Renal cortex interstitium (tissue), 11 donors: ENCODE data around the gene DHRS4L2. TPM values are rescaled to one million over a fixed set of nuclear protein-coding genes. Genes with fewer than 3 reads are reported as not detected.
"Not testable (repeated sequence)": the region's sequence is repeated elsewhere in the genome, so short reads cannot be mapped to it uniquely, and the experiment has no call there.

Experiments used
- DNase-seq, 11 donors: peaks; one replicate each; pipeline ENCODE4 v3.0.0-alpha.2; 2013; ENCODE audit warnings: low read depth in 9 of 11, low spot score in 4 of 11; ENCODE audit errors: extremely low read depth in 1 of 11
- polyA plus RNA-seq, 3 donors: library from polyadenylated mRNA; unstranded; fragments of 120-200 nt; gene quantifications; one replicate each; pipeline ENCODE4 v1.2.1, GENCODE V29; 2013; ENCODE audit not compliant: insufficient read length in 3 of 3

The DHRS4L2 gene
- polyA plus RNA-seq, 3 donors, result 34.9 to 40.4 (median 35.4) TPM

DNA sequence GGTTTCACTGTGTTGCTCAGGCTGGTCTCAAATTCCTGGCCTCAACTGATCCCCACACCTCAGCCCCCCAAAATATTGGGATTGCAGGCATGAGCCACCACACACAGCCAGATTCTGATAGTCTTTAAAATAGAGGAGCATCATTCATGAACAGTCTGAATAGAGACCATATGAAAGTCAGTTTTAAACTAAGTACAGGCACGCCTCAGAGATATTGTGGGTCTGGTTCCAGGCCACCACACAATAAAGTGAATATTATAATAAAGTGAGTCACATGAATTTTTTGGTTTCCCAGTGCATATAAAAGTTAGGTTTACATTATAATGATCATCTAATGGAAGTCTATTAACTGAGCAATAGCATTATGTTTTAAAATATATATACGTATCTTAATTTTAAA lies 27.0 kb upstream of the DHRS4L2 start:
- not testable (repeated sequence) for DNase-seq

DNA sequence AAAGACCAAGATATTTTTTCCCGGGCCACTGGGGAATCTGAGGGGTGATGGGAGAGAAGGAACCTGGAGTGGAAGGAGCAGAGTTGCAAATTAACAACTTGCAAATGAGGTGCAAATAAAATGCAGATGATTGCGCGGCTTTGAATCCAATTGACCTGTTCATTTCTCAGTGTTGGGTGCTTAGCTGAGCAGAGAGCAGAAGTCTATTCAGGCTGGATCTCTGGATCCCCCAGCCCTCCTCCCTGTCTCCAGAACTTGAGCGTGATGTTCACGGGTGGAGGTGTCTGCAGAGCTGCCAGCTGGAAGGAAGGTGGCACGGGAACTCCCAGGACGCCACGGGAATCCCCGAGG lies 19.6 kb upstream of the DHRS4L2 start:
- not testable (repeated sequence) for DNase-seq

DNA sequence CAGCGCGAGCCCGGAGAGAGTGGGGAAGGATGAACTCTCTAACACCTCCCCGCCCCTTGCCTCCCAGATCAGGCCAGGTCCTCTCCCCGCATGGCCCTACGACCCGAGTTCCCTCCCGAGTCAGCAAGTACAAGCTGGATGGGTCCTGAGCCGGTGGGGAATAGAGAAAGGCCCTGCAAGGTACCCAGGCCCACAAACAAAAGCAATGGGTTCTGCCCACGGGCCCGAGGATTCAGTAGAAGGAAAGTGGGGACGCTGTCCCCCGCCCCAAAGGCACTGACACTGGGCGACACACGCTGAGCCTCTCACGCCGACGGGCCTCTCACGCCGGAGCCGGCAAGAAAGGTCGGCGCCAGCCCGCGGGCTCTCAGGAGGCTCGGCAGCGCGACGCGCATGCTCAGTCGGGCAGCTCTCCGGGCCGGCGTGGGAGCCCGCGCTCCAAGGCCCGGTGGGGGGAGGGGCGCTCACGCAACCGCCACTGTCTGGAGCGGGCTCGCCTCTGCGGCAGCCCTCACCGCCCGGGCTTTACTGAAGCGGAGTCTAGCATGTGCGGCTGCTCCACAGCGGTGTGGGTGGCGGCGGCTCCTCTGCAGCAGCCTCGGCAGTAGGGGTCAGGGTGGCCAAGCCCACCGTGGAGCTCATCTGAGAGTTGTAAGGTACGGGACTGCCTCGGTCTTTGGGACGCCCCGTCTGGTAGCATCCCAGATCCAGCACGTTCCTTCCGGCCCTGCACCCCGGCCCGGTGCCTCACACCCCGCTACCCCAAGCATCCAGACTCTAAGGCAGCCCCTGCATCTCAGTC lies 19.0 kb upstream of the DHRS4L2 start:
- peak in 2 of 11 donors; percentile 41 to 42 for DNase-seq

DNA sequence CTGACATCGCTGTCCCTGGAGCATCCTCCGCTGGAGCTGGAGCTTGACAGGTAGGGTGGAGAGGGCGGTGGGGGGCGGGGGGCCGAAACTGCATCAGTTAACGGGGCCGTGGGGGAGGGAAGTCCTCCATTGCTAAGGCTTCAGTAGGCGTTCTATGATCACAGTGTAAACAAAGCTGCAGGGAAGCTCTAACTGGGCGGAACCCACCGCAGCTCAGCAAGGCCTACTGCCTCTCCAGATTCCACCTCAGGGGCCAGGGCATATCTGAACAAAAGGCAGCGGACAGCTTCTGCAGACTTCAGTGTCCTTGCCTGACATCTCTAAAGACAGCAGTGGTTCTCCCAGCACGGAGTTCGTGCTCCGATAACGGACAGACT lies 18.5 kb upstream of the DHRS4L2 start:
- DNase-seq, result not testable (repeated sequence)

DNA sequence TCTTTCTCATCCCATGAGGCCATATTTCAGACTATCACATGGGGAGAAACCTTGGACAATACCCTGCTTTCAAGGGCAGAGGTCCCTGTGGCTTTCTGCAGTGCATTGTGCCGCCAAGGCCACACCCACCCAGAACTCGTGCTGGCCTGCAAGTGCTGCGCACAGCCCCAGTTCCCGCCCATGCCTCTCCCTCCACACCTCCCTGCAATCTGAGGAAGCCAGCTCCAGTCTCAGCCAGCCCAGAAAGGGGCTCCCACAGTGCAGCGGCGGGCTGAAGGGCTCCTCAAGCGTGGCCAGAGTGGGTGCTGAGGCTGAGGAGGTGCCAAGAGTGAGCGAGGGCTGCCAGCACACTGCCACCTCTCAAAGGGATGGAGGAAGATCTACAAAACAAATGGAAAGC lies 15.6 kb upstream of the DHRS4L2 start:
- not testable (repeated sequence) for DNase-seq

DNA sequence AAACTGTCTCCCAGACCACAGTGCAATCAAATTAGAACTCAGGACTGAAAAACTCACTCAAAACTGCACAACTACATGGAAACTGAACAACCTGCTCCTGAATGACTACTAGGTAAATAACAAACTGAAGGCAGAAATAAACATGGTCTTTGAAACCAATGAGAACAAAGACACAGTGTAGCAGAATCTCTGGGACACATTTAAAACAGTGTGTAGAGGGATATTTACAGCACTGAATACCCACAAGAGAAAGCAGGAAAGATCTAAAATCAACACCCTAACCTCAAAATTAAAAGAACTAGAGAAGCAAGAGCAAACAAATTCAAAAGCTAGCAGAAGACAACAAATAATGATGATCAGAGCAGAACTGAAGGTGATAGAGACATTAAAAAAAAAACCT lies 14.7 kb upstream of the DHRS4L2 start:
- DNase-seq, result not testable (repeated sequence)

DNA sequence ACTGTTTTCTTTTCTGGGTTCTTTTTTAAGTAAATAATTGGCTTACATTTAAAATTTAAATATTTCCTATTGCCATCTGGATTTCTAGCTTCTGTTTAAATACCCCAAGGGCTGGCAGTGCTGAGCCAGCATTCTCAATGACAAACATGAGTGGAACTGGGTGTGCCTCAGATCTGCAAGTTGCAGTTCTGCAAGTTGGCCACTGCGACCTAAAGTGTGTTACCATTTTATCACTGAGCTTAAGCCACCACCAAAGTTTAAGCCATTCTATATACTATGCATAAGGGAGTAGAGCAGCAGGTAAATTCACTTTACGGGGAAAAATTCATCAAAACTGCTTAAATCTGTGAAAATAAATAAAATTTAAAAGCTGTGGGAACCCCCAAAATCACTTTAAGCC lies 11.5 kb upstream of the DHRS4L2 start:
- DNase-seq, result not testable (repeated sequence)

DNA sequence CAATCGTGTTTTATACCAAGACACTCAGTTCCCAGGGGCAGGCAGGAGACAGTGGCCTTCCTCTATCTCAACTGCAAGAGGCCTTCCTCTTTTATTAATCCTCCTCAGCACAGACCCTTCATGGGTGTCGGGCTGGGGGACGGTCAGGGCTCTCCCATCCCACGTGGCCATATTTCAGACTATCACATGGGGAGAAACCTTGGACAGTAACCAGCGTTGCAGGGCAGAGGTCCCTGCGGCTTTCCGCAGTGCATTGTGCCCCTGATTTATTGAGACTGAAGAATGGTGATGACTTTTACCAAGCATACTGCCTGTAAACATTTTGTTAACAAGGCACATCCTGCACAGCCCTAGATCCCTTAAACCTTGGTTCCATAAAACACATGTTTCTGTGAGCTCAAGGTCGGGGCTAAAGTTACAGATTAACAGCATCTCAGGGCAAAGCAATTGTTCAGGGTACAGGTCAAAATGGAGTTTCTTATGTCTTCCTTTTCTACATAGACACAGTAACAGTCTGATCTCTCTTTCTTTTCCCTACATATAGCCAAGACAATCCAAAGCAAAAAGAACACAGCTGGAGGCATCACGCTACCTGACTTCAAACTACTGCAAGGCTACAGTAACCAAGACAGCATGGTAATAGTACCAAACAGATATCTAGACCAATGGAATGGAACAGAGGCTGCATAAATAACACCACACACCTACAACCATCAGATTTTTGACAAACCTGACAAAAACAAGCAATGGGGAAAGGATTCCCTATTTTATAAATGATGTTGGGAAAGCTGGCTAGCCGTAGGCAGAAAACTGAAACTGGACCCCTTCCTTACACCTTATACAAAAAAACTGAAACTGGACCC lies 6.5 kb upstream of the DHRS4L2 start:
- not testable (repeated sequence) for DNase-seq

DNA sequence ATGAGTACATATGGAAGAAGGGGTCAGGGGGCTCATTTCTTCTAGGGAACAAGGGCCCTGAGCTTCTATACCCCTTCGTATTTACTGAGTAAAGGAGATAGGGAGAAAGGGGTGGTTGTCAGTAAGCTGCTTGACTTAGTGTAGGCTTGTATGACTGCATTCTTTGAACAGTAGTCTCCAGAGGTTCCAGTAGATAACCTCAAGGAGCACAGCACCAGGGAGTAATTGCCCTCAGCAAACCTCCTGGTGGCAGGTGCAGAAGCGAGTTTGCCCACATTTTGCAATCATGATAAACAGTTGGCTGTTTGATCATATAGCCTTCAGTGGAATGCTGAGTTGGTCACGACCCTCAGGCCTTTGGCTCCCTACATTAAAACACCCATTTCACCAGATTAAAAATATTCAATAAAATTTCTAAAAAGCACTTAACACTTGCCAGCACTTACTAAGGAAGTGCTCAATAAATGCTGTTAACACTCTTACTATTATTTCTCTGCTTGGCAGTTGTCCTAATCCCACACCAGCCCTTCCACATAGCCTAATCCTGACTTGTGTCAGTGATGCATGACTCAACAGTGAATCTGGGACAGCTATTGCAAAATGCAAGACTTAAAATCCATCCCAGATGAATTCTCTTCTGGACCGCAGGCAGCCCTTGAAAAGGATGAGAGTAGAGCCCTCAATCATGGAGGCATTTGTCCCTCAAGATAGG lies 3.7 kb upstream of the DHRS4L2 start:
- DNase-seq, result no peak

DNA sequence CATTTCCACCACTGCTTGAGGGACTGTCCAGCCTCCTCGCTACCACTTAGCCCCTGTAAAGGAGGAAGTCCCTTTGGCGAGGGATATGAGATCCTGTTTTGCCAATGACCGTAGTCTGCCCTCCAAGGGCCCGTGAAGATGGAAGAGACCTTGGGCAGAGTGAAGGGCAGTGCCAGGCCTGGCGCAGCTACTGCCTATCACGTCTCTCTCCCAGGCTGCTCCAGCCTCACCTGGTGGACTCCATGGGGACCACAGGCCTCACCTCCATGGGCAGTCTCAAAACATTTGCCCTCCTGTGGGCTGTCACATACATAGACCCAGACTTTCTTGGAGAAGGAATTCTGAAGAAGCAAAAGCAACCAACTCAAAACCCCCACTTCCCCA lies 514 bp upstream of the DHRS4L2 start:
- DNase-seq, result not testable (repeated sequence)

DNA sequence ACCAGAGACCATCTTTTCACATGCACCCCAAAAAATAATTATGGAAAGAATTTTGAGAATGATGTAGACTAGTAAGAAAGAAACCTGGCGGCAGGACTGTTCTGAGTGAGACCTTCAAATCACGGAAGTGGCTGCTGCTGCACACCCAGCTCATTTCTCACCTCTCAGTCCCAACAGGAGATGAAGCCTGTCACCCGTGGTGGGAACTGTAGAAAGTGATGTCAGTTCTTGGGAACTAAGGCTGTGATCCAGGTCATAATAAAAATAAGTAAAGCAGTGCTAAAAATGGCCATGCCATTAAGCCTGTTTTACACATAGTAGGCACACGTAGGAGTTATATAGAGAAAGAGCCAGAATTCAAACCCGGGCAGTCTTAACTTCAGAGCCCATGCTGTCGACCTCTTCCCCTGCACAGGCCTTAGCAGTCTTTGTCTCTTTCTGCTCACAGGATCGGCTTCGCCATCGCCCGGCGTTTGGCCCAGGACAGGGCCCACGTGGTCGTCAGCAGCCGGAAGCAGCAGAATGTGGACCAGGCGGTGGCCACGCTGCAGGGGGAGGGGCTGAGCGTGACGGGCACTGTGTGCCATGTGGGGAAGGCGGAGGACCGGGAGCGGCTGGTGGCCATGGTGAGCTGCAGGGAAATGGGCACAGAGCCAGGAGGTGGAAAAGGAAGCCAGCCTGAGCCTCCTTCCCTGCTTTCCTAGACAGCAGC lies 1.2 kb downstream of the DHRS4L2 start:
- DNase-seq, result not testable (repeated sequence)

DNA sequence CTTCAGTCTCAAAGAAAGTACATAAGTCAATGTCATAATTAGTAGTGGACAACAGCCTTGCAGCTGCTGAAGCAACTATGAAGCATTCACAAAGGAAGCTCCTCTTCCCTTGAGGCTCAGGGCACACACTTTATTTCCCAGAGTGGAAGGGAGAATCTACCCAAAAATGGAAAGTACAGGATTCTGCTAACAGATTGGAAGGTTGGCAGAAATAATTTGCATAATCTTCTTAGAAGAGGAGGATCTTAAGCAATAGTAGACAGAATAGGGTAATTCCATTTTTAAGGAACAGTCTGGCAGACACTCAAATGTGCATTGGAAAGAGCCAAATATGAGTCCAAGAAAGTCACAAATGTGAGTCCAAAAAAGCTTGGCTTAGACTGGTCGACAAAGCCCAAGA lies 2.2 kb downstream of the DHRS4L2 start:
- not testable (repeated sequence) for DNase-seq

DNA sequence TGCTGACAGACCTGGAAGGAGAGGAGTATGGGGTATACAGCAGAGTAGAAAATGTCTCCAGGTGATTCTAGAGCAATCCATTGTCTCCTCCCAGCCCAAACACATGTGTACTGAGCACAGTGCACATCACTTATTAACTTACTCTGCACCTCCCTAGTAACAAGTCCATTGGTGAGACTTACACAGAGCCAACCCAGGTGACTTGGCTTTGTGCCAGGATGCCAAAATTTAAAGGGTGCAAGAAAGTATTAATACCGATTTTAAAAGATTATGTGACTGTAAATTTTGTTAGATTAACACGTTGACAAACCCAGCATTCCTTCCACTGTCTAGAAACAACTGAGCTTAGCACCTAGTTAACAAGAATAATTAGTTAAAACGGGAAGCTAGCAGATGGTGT lies 4.3 kb downstream of the DHRS4L2 start:
- DNase-seq, result not testable (repeated sequence)

DNA sequence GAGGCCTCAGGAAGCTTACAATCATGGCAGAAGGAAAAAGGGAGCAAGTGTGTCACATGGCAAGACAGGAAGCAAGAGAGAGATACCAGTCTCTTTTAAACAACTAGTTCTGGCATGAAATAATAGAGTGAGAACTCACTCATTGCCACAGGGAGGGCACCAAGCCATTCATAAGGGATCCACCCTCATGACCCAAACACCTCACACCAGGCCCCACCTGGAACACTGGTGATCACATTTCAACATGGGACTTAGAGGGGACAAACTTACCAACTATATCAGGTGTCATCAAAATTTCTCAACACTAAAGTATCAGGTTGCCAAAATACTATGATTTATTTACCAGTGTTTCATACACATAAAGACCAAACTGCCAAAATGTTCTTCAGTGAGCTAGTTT lies 7.3 kb downstream of the DHRS4L2 start:
- DNase-seq, result not testable (repeated sequence)

DNA sequence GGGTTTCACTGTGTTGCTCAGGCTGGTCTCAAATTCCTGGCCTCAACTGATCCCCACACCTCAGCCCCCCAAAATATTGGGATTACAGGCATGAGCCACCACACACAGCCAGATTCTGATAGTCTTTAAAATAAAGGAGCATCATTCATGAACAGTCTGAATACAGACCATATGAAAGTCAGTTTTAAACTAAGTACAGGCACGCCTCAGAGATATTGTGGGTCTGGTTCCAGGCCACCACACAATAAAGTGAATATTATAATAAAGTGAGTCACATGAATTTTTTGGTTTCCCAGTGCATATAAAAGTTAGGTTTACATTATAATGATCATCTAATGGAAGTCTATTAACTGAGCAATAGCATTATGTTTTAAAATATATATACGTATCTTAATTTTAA lies 8.1 kb downstream of the DHRS4L2 start:
- not testable (repeated sequence) for DNase-seq

DNA sequence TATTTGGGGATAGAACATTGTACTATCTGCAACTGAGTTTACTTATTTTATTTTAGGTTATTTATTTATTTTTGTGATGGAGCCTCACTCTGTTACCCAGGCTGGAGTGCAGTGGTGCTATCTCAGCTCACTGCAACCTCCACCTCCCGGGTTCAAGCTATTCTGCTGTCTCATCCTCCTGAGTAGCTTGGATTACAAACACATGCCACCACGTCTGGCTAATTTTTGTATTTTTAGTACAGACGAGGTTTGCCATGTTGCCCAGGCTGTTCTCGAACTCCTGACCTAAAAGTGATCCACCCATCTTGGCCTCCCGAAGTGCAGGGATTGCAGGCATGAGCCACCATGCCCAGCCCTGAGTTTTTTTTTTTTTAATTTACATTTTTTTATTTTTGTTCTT lies 10.9 kb downstream of the DHRS4L2 start:
- not testable (repeated sequence) for DNase-seq

DNA sequence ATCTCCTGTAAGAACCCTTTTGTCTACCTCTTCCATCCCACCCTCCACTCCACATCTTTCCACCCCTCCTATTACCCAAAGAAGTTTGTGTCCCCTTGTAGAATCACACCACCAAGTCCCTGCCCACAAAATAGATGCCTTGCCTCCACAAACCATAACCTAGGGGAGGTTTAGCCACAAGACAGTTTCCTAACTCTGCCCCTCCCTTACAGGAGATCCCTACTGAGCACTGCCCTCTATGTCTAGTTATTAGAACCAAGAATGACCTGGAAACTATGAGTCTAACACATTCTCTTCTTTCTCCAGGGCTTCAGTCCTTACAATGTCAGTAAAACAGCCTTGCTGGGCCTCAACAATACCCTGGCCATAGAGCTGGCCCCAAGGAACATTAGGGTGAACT lies 12.3 kb downstream of the DHRS4L2 start:
- not testable (repeated sequence) for DNase-seq

DNA sequence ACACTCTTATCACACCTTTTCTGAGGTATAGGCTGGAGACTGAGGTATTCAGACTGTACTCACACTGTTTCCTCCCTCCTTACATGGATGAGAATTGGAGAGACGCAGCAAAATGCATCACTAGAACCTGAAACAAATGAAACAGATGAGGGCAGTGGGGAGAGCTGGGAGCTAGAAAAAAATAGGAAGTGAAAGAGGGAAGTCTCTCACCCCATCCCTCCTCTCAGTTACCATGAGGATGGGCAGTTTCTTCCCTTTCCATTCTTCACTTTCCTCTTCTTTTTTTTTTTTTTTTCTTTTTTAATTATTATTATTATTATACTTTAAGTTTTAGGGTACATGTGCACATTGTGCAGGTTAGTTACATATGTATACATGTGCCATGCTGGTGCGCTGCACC lies 12.9 kb downstream of the DHRS4L2 start:
- DNase-seq, result not testable (repeated sequence)

DNA sequence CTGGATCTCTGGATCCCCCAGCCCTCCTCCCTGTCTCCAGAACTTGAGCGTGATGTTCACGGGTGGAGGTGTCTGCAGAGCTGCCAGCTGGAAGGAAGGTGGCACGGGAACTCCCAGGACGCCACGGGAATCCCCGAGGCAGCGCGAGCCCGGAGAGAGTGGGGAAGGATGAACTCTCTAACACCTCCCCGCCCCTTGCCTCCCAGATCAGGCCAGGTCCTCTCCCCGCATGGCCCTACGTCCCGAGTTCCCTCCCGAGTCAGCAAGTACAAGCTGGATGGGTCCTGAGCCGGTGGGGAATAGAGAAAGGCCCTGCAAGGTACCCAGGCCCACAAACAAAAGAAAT lies 17.7 kb downstream of the DHRS4L2 start:
- DNase-seq, result not testable (repeated sequence)
